ENCODE data around the gene PAPPA.

PAPPA gene

GRCh38 chr9:116212986-116213692 is 59.5 kb downstream of the PAPPA start:
- ChIA-PET POLR2A (no interaction called here), CTCF (no interaction called here)
- TF ChIP-seq CTCF (IDR thresholded peaks at IDR 0.05; ENCODE audit: control extremely low read depth, extremely low read depth, low read depth, missing control alignments) = no peak
- DNase-seq (ENCODE audit: extremely low spot score) = no peak

GRCh38 chr9:116213693-116214047 is 60.1 kb downstream of the PAPPA start:
- TF ChIP-seq CTCF (IDR thresholded peaks at IDR 0.05; ENCODE audit: control extremely low read depth, extremely low read depth, low read depth, missing control alignments) = no peak
- DNase-seq (ENCODE audit: extremely low spot score) = no peak
- ChIA-PET CTCF (interaction anchor here (1.2 kb wide), 1 partner anchor 10 kb away, joined by 3 read pairs; no protein-coding TSS in a partner anchor), POLR2A (no interaction called here)

GRCh38 chr9:116218399-116218798 is 64.8 kb downstream of the PAPPA start:
- TF ChIP-seq CTCF (IDR thresholded peaks at IDR 0.05; ENCODE audit: control extremely low read depth, extremely low read depth, low read depth, missing control alignments) = no peak
- POLR2A ChIA-PET = no interaction called here
- CTCF ChIA-PET = no interaction called here
- DNase-seq (ENCODE audit: extremely low spot score) = no peak

- TF ChIP-seq CTCF (IDR thresholded peaks at IDR 0.05; ENCODE audit: control extremely low read depth, extremely low read depth, low read depth, missing control alignments) = no peak
- DNase-seq (ENCODE audit: extremely low spot score) = no peak
- ChIA-PET CTCF (no interaction called here), POLR2A (no interaction called here)
These were observed 66.1 kb downstream of the PAPPA start for GRCh38 chr9:116219686-116220085.

- POLR2A ChIA-PET = no interaction called here
- TF ChIP-seq CTCF (IDR thresholded peaks at IDR 0.05; ENCODE audit: control extremely low read depth, extremely low read depth, low read depth, missing control alignments) = no peak
- CTCF ChIA-PET = interaction anchor here (1.0 kb wide), 1 partner anchor 10 kb away, joined by 3 read pairs; no protein-coding TSS in a partner anchor
- DNase-seq (ENCODE audit: extremely low spot score) = no peak
These were observed 70.3 kb downstream of the PAPPA start for GRCh38 chr9:116223926-116224325.

- POLR2A ChIA-PET = no interaction called here
- CTCF ChIA-PET = no interaction called here
- no peak for TF ChIP-seq CTCF (IDR thresholded peaks at IDR 0.05; ENCODE audit: control extremely low read depth, extremely low read depth, low read depth, missing control alignments)
- no peak for DNase-seq (ENCODE audit: extremely low spot score)
These were observed 76.6 kb downstream of the PAPPA start for GRCh38 chr9:116230051-116230632.

Measured in GM10248 (cell line).